GM20000 (cell line): Measurements from ENCODE around the gene SERTAD1.

Experiments
- DNase-seq: peaks from one replicate; pipeline ENCODE4 v3.0.0; 2012; ENCODE audit warnings: low spot score
- CTCF ChIP-seq: IDR thresholded peaks from 2 replicates; pipeline ENCODE4 v1.5.1; 2012; ENCODE audit warnings: mild to moderate bottlenecking, control low read depth; ENCODE audit errors: extremely low read depth, missing control alignments

Gene SERTAD1

GRCh38 chr19:40387155-40387554, 38.6 kb downstream of the SERTAD1 start:
- no peak for DNase-seq
- no peak for TF ChIP-seq CTCF

DNA sequence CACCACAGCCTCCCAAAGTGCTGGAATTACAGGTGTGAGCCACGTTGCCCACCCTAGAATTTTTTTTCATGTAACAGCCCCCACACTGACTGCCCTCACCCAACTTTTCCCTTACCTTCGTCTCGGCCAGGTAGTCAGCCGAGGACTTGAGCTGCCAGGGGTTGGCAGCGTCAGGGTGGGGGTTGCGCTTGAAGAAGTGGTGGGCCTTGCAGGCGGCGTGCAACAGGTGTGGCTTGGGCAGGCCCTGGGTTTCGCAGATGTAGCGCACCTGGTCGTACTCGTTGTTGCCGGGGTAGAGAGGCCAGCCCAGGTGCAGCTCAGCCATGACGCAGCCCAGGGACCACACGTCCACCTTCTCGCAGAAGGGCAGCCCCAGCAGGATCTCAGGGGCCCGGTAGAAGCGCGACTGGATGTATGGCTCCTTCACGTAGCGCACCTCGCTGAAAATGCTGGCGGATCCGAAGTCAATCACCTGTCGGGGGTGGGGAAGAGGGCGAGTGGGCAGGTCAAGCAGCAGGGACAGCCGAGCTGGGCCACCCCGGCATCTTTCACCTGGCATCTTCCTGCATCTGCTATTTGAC, 42.0 kb downstream of the SERTAD1 start:
- TF ChIP-seq CTCF = no peak
- no peak for DNase-seq

- DNase-seq = no peak
Measured at GRCh38 chr19:40381321-40381720, 44.5 kb downstream of the SERTAD1 start.

GRCh38 chr19:40380199-40381037, 45.4 kb downstream of the SERTAD1 start:
- no peak for TF ChIP-seq CTCF
- no peak for DNase-seq

More at GRCh38 chr19:40381321-40381720, 44.5 kb downstream of the SERTAD1 start:
- no peak for TF ChIP-seq CTCF

DNA sequence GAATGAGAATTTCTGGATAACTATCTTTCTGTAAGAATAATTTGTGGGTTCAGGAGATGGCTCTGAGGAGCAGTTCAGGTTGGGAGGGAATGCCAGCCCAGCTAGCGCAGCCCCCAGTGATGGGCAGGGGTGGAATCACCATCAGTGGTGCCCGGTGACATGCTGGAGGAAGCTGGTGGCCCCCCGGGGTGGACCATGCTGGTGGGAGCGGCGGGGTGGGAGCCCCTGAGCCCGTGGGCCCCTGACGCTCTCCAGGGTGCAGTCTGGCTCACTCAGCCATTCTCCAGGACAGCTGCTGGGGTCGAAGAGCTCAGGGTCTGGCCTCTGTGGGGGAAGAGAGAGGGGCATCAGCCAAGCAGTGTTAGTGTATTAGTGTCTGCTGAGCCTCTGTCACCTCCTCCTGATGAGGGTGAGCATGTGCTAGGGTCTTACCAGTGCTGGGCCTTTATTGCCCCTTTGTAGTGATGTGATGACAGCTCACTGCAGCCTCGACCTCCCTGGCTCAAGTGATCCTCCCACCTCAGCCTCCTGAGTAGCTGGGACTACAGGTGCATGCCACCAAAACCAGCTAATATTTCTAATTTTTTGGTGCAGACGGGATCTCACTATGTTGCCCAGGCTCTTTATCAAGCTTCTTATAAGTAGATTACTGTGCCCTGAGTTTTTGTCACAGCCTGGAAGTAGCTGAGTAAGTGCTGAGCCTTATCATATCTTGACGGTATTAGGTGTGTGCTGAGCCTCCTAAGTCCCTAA, 46.2 kb downstream of the SERTAD1 start:
- no peak for TF ChIP-seq CTCF
- DNase-seq = no peak

DNA sequence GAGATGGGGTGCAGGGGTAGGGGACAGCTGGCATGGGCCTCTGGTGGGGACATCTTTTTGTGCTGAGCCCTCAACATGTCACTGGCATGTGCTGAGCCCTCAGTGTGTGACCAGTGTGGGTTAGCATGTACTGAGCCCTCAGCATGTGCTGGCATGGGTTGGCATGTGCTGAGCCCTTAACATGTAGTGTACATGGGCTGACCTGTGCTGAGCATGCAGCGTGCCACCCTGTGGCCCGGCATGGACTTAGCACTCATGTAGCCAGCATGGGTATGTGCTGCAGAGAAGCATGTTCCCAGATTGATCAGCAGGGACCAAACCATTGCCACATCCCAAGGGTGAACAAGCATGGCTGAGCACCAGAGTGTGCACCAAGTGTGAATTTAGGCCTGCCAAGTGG, 47.3 kb downstream of the SERTAD1 start:
- no peak for DNase-seq
- no peak for TF ChIP-seq CTCF

DNA sequence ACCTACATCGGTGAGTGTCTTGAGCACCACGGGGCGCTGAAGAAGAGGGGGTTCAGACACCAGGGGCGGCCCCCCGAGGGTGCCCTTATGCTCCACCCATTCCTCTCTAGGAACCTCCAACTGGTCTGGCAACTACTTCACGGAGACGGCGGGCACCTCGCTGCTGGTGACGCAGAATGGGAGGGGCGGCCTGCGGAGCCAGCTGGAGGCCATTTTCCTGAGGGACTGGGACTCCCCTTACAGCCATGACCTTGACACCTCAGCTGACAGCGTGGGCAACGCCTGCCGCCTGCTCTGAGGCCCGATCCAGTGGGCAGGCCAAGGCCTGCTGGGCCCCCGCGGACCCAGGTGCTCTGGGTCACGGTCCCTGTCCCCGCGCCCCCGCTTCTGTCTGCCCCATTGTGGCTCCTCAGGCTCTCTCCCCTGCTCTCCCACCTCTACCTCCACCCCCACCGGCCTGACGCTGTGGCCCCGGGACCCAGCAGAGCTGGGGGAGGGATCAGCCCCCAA, 47.9 kb downstream of the SERTAD1 start:
- no peak for TF ChIP-seq CTCF
- no peak for DNase-seq
